HAP-1 (cell line): ENCODE data around the gene SHISA3.
"Not testable (repeated sequence)": the region's sequence is repeated elsewhere in the genome, so short reads cannot be mapped to it uniquely, and the experiment has no call there.

ENCODE experiments used
- DNase-seq, 2 experiments: peaks; one replicate each; pipeline ENCODE4 v3.0.0-alpha.2; 2016 to 2020; ENCODE audit warnings: low spot score in 2 of 2
- H3K27me3 ChIP-seq: fragments of 250-450 bp; sonication (Bioruptor Pico); 2 replicates; pipeline ENCODE4 v1.5.1; 2020; ENCODE audit warnings: low read depth, mild to moderate bottlenecking, moderate library complexity
- H3K36me3 ChIP-seq: fragments of 250-450 bp; sonication (Bioruptor Pico); replicated peaks from 2 replicates; pipeline ENCODE4 v1.5.1; 2020; ENCODE audit warnings: mild to moderate bottlenecking
- H3K4me1 ChIP-seq: fragments of 250-450 bp; sonication (Bioruptor Pico); 2 replicates; pipeline ENCODE4 v1.5.1; 2020; ENCODE audit warnings: mild to moderate bottlenecking
- H3K4me3 ChIP-seq: fragments of 250-450 bp; sonication (Bioruptor Pico); 2 replicates; pipeline ENCODE4 v1.5.1; 2020; ENCODE audit warnings: mild to moderate bottlenecking, moderate library complexity
- H3K9me3 ChIP-seq: fragments of 250-450 bp; sonication (Bioruptor Pico); 2 replicates; pipeline ENCODE4 v1.5.1; 2020; ENCODE audit warnings: mild to moderate bottlenecking, moderate library complexity
- in situ Hi-C: fragments of 300-500 bp; cut with MboI; formaldehyde crosslinking; loops from 3 replicates; pipeline ENCODE4 v1.14.3; 2020; ENCODE audit warnings: low sequenced_read_pairs, inconsistent platforms, mixed read lengths

The SHISA3 gene

DNA sequence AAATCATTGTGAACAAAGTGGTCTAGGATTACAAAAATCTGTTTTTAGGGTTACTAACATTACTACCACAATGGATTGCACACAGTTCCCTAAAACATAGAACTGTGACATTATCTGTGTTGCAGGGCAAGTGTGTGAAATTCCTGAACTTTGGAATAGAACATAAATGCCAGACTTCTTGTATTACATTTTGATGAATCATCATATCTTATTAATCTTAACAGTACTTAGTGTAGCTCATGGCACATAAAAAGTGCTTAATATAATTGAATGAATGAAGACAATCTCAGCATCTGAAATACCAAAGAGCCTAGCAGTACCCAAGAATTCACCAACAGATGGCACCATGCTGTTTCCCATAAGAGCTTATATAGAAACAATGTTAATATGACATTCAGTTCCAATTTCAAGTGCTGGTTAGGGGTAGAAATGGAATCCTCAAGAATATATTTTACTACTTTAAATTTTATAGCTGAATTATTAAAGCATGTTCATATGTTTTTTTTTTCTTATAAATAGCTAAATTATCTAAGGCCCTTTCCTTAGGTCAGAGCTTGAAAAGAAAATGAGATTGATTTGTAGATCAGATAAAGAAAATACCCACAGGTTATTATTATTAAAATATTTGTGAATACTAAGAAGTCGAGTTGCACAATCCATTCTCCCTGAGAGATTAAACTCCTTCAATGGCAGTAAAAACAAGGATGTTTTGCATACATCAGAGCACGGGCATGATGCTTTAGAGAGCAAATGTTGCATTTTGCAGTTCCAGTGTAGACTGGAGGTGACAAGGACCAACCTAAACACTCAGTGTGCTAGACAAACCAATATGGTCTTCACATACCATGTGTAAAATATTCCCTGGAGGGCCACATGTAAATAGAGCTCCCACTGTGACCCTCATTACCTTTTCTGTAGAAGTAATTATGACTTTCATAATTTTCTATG lies 25.7 kb upstream of the SHISA3 start:
- Histone ChIP-seq H3K36me3 (no peaks in the 10 kb centered on the region), H3K4me3 (no peak overlapping the region), H3K4me1 (peaks cover 8% of the 10 kb centered on the region), H3K9me3 (no peaks in the 10 kb centered on the region), H3K27me3 (no peaks in the 10 kb centered on the region)
- in situ Hi-C loops, result no loop called here
- peak; percentile 52 to 84 for DNase-seq

DNA sequence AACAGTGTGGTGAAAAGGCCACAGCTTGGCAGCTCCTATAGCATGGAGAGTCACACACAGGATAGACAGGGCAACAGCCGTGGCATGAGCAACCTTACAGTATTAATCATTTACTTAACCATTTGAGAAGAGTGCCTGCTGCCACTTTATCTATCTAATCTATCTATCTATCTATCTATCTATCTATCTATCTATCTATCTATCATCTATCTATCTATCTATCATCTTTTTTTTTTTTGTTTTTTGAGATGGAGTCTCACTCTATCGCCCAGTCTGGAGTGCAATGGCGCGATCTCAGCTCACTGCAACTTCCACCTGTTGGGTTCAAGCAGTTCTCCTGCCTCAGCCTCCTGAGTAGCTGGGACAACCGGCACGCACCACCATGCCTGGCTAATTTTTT lies 25.0 kb upstream of the SHISA3 start:
- H3K4me1 ChIP-seq, H3K4me3 ChIP-seq, DNase-seq, H3K27me3 ChIP-seq, H3K9me3 ChIP-seq, H3K36me3 ChIP-seq, in situ Hi-C loops: not testable (repeated sequence)

DNA sequence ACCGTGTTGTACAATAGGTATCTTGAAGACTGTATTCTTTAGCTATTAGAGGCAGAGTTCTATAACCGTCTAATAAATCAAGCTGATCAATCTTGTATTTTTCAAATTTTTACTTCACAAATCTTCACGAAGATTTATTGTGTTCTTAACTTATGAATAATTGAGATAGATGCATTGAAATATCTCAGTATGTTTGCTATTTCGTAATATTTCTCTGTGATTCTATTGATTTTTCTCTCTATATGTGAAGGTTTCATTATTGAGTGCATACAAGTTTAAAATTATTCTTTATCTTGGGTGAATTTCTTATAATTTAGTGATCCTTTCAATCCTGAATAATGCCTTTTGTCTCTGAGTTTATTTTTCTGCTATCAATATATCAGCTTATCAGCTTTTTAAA lies 19.8 kb upstream of the SHISA3 start:
- H3K9me3 ChIP-seq, result peaks cover 3% of the 10 kb centered on the region
- no peaks in the 10 kb centered on the region for H3K4me1 ChIP-seq
- no peak overlapping the region for H3K4me3 ChIP-seq
- H3K27me3 ChIP-seq, result no peaks in the 10 kb centered on the region
- in situ Hi-C loops, result no loop called here
- no peaks in the 10 kb centered on the region for H3K36me3 ChIP-seq
- DNase-seq, result no peak

DNA sequence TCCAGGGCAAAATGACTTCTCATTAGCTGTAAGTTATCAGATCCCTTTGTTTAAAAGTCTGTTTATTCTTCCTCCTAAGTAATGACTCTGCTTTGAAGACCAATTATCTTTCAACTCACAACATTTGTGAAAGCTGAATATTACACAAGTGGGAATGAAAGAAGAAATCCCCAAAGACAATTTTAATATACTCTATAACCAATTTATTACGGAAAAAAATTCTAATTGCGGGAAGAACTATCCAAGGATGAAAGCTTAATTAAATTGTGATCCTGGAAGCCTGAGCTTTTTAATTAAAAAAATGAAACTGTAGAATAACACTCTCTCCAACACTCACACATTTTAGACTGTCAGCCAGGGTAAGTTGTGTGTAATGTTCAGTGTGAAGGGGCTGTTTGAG lies 15.6 kb upstream of the SHISA3 start:
- H3K36me3 ChIP-seq, result no peaks in the 10 kb centered on the region
- no peaks in the 10 kb centered on the region for H3K4me1 ChIP-seq
- no peaks in the 10 kb centered on the region for H3K27me3 ChIP-seq
- peaks cover 3% of the 10 kb centered on the region for H3K9me3 ChIP-seq
- in situ Hi-C loops, result no loop called here
- no peak for DNase-seq
- no peak overlapping the region for H3K4me3 ChIP-seq

DNA sequence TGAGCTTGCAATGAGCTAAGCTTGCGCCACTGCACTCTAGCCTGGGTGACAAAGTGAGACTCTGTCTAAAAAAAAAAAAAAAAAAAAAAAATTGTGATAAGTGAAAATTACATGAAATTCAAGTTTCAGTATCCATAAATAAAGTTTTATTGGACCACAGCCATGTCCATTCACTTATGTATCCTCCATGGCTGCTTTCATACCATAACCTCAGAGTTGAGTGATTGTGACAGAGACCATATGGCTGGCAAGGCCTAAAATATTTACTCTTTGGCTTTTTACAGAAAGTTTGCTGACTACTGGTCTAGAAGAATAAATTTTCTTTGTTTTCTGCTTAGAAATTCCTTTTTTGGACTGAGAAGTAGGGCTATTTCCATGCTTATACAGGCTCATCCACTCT lies 11.8 kb upstream of the SHISA3 start:
- no peak overlapping the region for H3K4me3 ChIP-seq
- H3K27me3 ChIP-seq, result no peaks in the 10 kb centered on the region
- no peaks in the 10 kb centered on the region; the same call in 1 of the 2 replicates for H3K9me3 ChIP-seq
- no peaks in the 10 kb centered on the region for H3K4me1 ChIP-seq
- H3K36me3 ChIP-seq, result no peaks in the 10 kb centered on the region
- no peak for DNase-seq
- in situ Hi-C loops, result no loop called here

DNA sequence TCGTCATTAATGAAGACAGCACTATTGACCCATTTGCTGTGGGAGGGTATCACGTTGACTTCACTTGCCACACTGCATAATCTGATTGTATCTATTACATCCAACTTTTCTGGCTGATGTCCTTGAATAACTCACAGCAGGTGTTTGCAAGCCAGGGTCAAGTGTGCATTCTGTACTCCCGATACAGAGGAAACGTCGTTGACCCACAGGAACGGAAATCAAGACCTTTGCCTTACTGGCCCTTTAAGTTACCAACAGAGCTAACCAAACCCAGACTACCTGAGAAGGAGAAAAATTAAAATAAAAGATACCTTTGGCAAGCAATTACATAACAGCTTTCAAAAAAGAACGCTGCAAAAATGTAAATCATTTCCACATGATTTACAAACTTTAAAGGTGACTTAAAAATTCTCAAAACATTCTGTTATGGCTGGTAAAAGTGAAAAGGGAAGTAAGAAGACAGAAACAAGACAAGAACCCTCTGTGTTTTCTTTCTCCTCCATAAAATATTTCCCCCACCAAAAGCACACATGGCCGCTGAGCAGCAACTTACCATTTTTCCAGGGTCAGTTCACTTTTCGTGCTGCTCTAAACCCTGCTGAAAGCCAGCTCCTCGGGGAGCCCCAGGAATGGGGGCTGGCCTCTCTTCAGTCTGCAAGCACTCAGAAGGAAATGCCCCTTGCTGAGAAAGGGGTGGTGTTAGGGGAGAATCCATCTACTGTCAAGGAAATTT lies 6.5 kb upstream of the SHISA3 start:
- DNase-seq, result no peak
- Histone ChIP-seq H3K27me3 (no peaks in the 10 kb centered on the region), H3K4me1 (peaks cover 9% of the 10 kb centered on the region; the same call in 1 of the 2 replicates), H3K36me3 (no peaks in the 10 kb centered on the region), H3K9me3 (no peaks in the 10 kb centered on the region), H3K4me3 (no peak overlapping the region)
- in situ Hi-C loops, result loop anchor here (10.0 kb wide), 1 partner anchor 106 kb away; no protein-coding TSS in a partner anchor

DNA sequence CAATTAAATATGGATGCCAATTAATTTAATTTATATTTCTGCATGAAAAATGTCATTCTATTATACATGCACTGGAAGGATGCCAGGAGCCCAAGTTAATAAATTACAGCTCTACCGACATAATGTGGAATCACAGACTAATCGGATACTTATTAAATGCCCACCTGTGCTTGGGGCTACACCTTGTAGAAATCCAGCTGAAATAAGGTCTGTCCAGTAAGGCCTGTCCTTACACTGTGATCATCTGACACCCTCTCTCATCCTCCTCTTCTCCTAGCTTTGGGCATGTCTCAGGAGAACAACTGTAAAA lies 6.0 kb upstream of the SHISA3 start:
- Histone ChIP-seq H3K27me3 (no peaks in the 10 kb centered on the region), H3K4me1 (peaks cover 9% of the 10 kb centered on the region; the same call in 1 of the 2 replicates), H3K4me3 (no peak overlapping the region), H3K36me3 (no peaks in the 10 kb centered on the region), H3K9me3 (no peaks in the 10 kb centered on the region)
- no peak for DNase-seq
- in situ Hi-C loops, result loop anchor here (10.0 kb wide), 1 partner anchor 107 kb away; no protein-coding TSS in a partner anchor

DNA sequence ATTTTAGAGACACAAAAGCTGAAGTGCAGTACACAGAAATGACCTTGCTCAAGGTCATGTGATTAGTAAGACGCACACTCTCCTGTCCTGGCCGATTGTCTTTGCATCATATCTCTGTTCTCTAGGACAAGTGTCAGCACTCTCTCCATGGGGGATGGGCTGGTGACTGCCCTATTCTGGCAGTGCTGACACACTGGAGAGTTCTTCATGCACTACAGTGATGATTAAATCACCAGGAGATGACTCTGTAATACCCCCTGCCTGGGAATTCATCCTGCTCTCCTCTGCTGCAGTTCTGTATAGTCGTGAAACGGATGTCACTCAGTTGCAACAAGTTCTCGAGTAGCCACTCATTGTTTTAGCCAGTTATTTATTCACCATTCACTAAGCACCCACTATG lies 5.3 kb upstream of the SHISA3 start:
- Histone ChIP-seq H3K27me3 (no peaks in the 10 kb centered on the region), H3K9me3 (no peaks in the 10 kb centered on the region), H3K4me1 (peaks cover 13% of the 10 kb centered on the region; the same call in 1 of the 2 replicates), H3K4me3 (no peak overlapping the region), H3K36me3 (no peaks in the 10 kb centered on the region)
- DNase-seq, result no peak
- in situ Hi-C loops, result loop anchor here (10.0 kb wide), 1 partner anchor 107 kb away; no protein-coding TSS in a partner anchor

DNA sequence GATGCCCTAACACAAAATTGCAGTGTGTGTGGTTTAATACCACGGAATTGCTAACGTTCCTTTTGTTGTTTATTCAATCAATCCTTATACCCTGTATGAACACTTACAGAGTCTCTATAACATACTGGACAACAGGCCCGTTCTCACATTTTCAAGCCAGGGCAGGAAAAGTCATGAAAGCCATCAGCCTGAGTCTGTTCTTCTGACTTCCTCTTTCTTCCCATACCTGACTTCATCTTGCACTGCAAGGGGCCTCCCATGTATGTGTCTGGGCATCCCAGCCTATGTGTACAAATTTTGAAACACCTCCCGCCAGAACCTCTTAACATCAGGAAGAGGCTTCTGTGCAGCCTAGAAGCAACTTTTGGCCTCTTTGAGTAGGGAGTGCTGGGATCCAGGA lies 4.9 kb upstream of the SHISA3 start:
- Histone ChIP-seq H3K27me3 (no peaks in the 10 kb centered on the region), H3K9me3 (no peaks in the 10 kb centered on the region), H3K4me1 (peaks cover 13% of the 10 kb centered on the region; the same call in 1 of the 2 replicates), H3K4me3 (no peak overlapping the region), H3K36me3 (no peaks in the 10 kb centered on the region)
- DNase-seq, result no peak
- in situ Hi-C loops, result loop anchor here (10.0 kb wide), 1 partner anchor 108 kb away; no protein-coding TSS in a partner anchor

DNA sequence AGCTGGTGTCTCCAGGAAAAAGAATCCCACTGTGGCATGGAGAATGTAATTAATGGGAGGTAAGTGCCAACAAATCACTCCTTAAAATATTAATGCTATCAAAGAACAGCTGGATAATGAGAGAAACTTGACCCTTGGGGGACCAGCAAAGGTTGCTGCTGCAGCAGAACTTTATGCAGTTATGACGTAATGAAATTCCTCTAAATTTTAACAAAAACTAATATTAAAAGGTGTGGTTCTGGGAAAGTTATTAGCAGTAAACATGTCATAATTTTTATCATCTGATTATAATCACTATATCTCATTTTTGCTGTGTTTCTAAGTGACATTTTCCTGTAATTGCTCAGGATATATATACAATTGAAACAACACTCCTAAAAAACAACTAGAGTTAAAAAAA lies 1.7 kb upstream of the SHISA3 start:
- Histone ChIP-seq H3K4me3 (no peak overlapping the region), H3K36me3 (peaks cover 5% of the 10 kb centered on the region; the same call in 1 of the 2 replicates), H3K27me3 (no peaks in the 10 kb centered on the region), H3K4me1 (peaks cover 13% of the 10 kb centered on the region; the same call in 1 of the 2 replicates), H3K9me3 (no peaks in the 10 kb centered on the region)
- DNase-seq, result no peak
- in situ Hi-C loops, result loop anchor here (10.0 kb wide), 1 partner anchor 111 kb away; no protein-coding TSS in a partner anchor

DNA sequence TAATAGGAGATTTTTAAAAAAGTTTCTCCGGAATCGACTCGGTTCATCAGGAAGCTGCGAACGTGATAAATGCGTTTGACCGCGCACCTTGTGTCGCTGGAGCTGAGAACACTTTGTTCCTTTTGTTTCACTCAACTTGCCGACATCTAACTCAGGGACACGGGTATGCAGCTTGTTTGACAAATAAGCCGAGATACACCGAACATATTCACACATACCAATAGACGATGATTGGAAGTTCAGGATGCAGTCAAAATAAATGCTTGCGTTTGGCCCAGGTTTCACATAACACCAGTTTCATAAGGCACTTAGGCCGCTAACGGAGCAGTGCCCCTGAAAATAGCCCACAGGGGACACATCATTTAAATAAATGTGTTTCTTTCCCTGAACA lies 932 bp upstream of the SHISA3 start:
- H3K36me3 ChIP-seq, result peaks cover 10% of the 10 kb centered on the region
- no peaks in the 10 kb centered on the region for H3K9me3 ChIP-seq
- H3K4me3 ChIP-seq, result no peak overlapping the region
- H3K4me1 ChIP-seq, result peaks cover 18% of the 10 kb centered on the region
- in situ Hi-C loops, result loop anchor here (10.0 kb wide), 1 partner anchor 112 kb away; no protein-coding TSS in a partner anchor
- DNase-seq, result no peak
- no peaks in the 10 kb centered on the region for H3K27me3 ChIP-seq

DNA sequence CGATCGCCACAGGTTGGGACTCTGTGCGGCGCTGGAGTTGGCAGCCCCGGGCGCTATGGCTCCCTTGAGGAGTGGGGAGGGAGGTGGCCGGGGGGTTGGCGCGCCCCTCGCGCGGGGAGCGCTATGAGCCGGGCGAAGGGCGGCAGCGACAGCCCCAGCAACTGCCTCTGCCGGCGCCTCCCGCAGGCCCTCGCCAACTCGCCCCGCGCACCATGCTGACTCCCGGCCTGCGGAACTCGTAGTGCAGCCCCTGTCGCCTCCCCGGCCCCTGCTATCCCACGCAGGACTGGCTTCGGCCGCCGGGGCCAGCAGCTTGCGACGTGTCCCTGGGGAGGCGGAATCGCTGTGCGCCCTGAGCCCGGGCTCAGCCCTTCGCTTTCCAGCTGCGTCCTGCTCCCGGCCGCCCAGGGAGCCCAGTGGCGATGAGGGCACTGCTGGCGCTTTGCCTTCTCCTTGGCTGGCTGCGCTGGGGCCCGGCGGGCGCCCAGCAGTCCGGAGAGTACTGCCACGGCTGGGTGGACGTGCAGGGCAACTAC lies 415 bp downstream of the SHISA3 start:
- H3K27me3 ChIP-seq, result no peaks in the 10 kb centered on the region
- in situ Hi-C loops, result loop anchor here (10.0 kb wide), 1 partner anchor 113 kb away; no protein-coding TSS in a partner anchor

DNA sequence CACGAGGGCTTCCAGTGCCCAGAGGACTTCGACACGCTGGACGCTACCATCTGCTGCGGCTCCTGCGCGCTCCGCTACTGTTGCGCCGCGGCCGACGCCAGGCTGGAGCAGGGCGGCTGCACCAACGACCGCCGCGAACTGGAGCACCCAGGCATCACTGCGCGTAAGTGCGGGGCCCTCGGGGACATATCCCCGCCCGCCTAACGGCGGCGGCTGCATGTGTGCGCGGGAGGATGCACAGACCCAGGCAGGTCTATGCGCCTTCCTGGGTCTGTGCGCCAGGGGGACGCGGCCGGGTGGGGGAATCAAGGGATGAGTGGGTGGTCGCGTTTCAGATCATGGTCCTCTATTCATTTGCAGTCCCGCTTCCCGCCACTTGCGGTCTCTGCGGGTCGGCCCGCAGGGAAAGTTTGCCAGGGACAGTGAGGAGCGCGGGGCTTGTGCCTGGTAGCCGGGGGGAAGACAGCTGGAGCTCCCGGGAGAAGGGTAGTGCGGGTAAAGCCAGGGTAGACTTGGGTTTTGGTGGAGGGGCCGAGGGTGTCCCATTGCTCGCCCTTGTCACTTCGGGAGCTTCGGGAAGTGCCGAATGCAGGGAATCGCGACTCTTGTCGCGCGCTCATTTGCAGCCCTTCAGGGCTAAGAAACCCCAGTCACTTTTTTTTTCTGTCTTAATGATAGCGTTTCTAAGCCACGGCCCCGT lies 1.0 kb downstream of the SHISA3 start:
- peak; percentile 41 to 72 for DNase-seq
- in situ Hi-C loops, result loop anchor here (10.0 kb wide), 1 partner anchor 114 kb away; no protein-coding TSS in a partner anchor
- no peaks in the 10 kb centered on the region for H3K27me3 ChIP-seq

More for the DNA sequence above, 415 bp downstream of the SHISA3 start:
- Histone ChIP-seq H3K9me3 (no peaks in the 10 kb centered on the region), H3K4me1 (peaks cover 12% of the 10 kb centered on the region), H3K4me3 (peak overlapping the region; percentile 75), H3K36me3 (peaks cover 24% of the 10 kb centered on the region)
- DNase-seq, result peak in 1 of 2 experiments; percentile 52

More for the DNA sequence above, 1.0 kb downstream of the SHISA3 start:
- H3K4me1 ChIP-seq, result peaks cover 12% of the 10 kb centered on the region
- H3K9me3 ChIP-seq, result no peaks in the 10 kb centered on the region
- peaks cover 29% of the 10 kb centered on the region for H3K36me3 ChIP-seq
- H3K4me3 ChIP-seq, result peak overlapping the region; percentile 75
